Measurements from ENCODE around the gene CTRB2.
"Not testable (repeated sequence)": the region's sequence is repeated elsewhere in the genome, so short reads cannot be mapped to it uniquely, and the experiment has no call there.

CTRB2 gene

GRCh38 chr16:75205961-75206748 lies 806 bp downstream of the CTRB2 start:
- not testable (repeated sequence) for DNase-seq (ENCODE audit: low read depth)

DNA sequence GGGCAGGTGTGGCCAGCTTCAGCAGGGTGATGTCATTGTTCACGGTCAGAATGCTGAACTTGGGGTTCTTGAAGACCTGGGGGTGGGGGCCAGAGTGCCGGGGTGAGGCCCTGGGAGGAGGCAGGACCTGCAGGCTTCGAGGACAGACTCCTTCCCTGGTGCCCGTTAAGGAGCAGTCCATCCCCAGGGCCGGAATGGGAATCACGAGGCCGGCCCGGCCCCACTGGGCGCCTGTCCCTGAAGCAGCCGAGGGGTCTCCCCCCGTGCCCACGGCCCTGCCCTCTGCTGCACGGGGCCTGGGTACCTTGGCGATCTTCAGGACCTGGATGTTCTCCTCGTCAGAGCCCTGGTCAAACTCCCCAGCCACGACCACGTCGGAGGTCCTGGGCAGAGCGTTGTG lies 1.5 kb downstream of the CTRB2 start:
- DNase-seq (ENCODE audit: low read depth) = not testable (repeated sequence)

GRCh38 chr16:75204905-75205304 lies 2.1 kb downstream of the CTRB2 start:
- DNase-seq (ENCODE audit: low read depth) = not testable (repeated sequence)

GRCh38 chr16:75204410-75204758 lies 2.6 kb downstream of the CTRB2 start:
- no peak for DNase-seq (ENCODE audit: low read depth)

DNA sequence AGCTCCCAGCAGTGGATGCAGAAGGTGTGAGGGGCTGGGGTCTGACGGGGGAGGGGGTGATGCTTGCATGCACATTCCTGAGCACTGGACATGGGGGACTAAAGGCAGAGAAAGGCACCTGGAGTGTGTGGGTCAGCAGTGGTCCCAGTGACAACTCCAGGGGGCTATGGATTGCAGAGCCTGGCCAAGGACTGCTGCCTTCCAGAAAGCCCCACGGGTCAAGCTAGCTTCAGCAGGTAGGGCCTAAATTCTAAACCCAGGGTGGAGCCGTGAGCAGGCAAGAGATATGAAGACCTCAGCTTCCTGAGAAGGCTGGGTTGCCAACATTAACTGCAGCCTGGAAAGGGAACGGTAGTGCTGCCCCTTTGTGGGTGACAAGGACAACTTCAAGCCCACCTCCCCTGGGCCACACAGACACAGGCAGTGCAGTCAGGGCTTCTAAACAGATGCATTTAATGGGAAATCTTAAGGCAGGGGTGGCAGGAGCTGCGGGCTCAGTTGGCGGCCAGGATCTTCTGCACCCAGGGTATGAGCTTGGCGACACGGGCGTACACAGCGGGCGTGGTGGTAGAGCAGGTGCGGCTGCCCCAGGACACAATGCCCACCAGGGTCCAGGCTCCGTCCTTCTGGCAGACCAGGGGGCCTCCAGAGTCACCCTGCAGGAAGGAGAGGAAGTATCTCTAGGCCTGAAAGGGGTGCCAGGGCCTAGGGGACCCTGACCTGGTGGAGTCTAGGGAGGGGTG lies 3.1 kb downstream of the CTRB2 start:
- DNase-seq (ENCODE audit: low read depth) = no peak

- DNase-seq (ENCODE audit: low read depth) = no peak
Measured at GRCh38 chr16:75203096-75203495, 3.9 kb downstream of the CTRB2 start.

- no peak for DNase-seq (ENCODE audit: low read depth)
Measured at GRCh38 chr16:75202069-75202590, 4.8 kb downstream of the CTRB2 start.

GRCh38 chr16:75198135-75198600 lies 8.8 kb downstream of the CTRB2 start:
- DNase-seq (ENCODE audit: low read depth) = no peak

DNA sequence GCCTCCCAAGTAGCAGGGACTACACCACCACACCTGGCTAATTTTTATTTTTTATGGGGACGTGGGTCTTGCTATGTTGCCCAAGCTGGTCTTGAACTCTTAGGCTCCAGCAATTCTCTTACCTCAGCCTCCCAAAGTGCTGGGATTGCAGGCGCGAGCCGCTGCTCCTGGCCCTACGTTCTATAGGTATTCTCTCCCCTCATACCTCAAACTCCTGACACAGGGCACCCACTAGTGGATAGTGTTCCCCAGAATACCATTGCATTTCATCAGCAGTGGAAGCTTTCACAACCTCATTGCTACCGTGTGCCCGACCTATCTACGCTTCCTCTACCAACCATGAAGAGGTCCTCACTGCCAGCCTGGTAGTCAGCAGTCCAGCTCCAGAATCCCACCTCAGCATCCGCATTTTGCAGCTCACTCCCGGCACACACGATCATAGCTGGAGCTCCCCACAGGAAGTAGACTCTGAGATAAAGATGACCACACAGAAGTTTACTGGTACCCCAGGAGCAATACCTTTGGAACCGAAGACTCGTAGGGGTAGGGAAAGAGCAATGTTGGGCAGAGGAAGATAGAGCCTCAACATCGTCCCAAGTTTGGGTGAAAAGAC lies 9.3 kb downstream of the CTRB2 start:
- no peak for DNase-seq (ENCODE audit: low read depth)

DNA sequence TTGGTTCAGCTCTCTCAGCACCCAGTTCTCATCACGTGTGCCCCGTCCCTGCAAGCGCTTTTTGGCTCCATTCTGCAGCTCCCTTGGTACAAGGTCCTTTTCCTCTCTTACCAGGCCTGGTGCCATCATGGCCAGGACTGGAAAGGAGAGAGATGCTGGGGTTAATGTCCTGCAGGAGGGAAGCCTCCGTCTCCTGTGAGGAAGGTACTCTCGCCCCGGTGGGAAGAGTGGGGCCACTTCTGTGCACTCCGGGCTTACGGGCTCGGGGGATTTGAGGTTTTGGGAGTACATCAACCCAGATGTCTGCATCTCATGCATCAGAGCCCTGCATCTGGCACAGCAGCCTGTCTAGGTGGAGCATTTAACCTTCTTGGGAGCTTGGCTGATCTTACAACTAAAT lies 10.1 kb downstream of the CTRB2 start:
- DNase-seq (ENCODE audit: low read depth) = no peak

- no peak for DNase-seq (ENCODE audit: low read depth)
Measured at GRCh38 chr16:75195811-75196790, 10.9 kb downstream of the CTRB2 start.

DNA sequence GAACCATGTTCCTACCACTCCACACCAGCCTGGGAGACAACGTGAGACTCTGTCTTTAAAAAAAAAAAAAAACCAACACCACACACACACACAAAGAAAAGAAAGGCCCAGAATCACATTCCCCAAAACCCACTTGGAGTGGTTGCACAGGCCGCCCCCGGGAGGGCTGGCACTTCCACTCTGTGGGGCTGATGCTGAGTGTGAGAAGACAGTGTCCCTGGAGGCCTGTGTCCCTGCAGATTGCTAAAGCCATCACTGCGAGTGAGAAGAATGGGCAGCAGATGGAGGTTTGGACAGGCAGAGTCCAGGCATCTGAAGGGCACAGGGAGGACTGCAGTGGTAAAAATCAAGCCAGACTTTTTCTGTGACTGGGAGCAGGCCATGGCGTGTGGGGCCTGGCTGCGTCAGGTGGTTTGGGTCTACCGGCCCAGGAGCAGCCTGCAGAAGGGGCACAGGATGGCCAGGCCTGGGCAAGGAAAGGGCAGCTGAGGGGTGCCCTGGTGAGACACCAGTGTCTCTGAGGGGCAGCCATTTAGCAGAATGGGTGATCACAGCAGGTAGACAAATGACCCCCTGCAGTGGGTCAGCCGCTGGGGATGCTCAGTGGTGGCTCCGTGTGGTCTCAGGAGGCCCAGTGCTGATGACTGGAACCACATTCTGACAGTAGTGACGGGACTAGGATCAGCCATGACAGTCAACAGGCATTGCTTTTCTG lies 13.1 kb downstream of the CTRB2 start:
- DNase-seq (ENCODE audit: low read depth) = no peak

- DNase-seq (ENCODE audit: low read depth) = no peak
Measured at GRCh38 chr16:75193265-75193650, 13.7 kb downstream of the CTRB2 start.

DNA sequence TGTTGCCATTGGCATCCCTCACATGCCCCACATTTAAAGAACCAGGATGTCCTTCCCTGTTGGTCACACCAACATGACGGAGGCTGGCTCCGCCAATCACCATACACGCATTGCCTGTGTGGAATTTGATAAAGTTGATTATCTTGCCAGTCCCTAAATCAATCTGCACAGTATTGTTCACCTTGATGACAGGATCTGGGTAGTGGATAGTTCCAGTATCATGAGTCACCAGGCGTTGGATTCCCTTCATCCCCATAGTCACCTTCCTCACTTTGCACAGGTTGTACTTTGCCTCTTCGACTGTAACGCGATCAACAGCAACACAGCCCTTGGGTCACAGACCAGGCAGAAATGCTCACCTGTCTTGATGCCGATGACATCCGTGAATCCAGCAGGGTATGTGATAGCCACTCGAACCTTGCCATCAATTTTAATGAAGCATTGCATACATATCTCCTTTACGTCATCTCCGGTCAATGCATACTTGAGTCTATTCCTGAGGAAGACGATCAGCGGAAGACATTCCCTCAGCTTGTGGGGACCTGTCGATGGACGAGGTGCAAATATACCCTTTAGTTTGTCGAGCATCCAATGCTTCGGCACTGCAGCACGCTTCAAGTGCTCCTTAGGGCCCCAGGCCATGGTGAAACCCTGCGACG lies 14.2 kb downstream of the CTRB2 start:
- DNase-seq (ENCODE audit: low read depth) = no peak

- DNase-seq (ENCODE audit: low read depth) = no peak
Measured at GRCh38 chr16:75189638-75190245, 17.2 kb downstream of the CTRB2 start.

GRCh38 chr16:75188832-75189477 lies 18.0 kb downstream of the CTRB2 start:
- DNase-seq (ENCODE audit: low read depth) = no peak

GRCh38 chr16:75181630-75182029 lies 25.3 kb downstream of the CTRB2 start:
- DNase-seq (ENCODE audit: low read depth) = no peak

- no peak for DNase-seq (ENCODE audit: low read depth)
Measured at GRCh38 chr16:75179208-75179607, 27.8 kb downstream of the CTRB2 start.

DNA sequence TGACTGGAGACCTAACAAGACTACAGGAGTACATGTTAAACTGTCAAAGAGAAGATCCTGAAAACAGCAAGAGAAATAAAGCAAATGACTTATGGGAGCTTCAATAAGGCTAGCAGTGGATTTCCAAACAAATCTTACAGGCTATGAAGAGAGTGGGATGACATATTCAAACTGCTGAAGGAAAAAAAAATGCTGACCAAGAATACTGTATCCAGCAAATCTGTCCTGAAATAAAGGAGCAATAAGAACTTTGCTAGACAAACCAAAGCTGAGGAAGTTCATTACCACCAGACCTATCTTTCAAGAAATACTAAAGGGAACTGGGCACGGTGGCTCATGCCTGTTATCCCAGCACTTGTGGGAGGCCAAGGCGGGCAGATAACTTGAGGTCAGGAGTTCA lies 30.0 kb downstream of the CTRB2 start:
- DNase-seq (ENCODE audit: low read depth) = no peak

Data from HS-27A (cell line).